Breast epithelium (tissue), 4 donors: ENCODE data around the gene RCSD1. TPM values are rescaled to one million over a fixed set of nuclear protein-coding genes. Genes with fewer than 3 reads are reported as not detected.

Experiments used
- DNase-seq, 2 donors: peaks; one replicate each; pipeline ENCODE4 v3.0.0-alpha.2; 2019; ENCODE audit warnings: low spot score in 2 of 2
- H3K27ac ChIP-seq, 2 donors: fragments of 200-600 bp; sonication (generic) in 1 of 2; one replicate each; pipeline ENCODE4 v1.5.1; 2016 to 2019; ENCODE audit warnings: mild to moderate bottlenecking in 1 of 2
- H3K27me3 ChIP-seq, 2 donors: fragments of 200-600 bp; sonication (generic) in 1 of 2; one replicate each; pipeline versions ENCODE4 v1.5.1 to v1.6.0; 2017 to 2019; ENCODE audit warnings: control low read depth in 1 of 2, mild to moderate bottlenecking in 1 of 2
- H3K36me3 ChIP-seq: fragments of 200-600 bp; one replicate; pipeline ENCODE4 v1.5.1; 2019
- H3K4me1 ChIP-seq, 2 donors: fragments of 200-600 bp; sonication (generic); one replicate each; pipeline ENCODE4 v1.5.1; 2016 to 2019; ENCODE audit warnings: control low read depth in 1 of 2
- H3K4me3 ChIP-seq, 3 donors: fragments of 200-600 bp; sonication (generic); 1 replicate in 2 of 3; 2 replicates in 1 of 3; pipeline ENCODE4 v1.5.1; 2016 to 2019; ENCODE audit warnings: mild to moderate bottlenecking in 3 of 3, moderate library complexity in 2 of 3
- H3K9me3 ChIP-seq, 2 donors: fragments of 200-600 bp; sonication (generic) in 1 of 2; one replicate each; pipeline ENCODE4 v1.5.1; 2016 to 2019; ENCODE audit warnings: control low read depth in 1 of 2
- POLR2A ChIP-seq: fragments of 450-650 bp; IDR thresholded peaks from one replicate; pipeline ENCODE4 v1.6.1; 2016; ENCODE audit warnings: antibody characterized with exemption, mild to moderate bottlenecking, moderate library complexity
- POLR2AphosphoS5 ChIP-seq, 3 donors: sonication (generic); formaldehyde crosslinking; IDR thresholded peaks; one replicate each; pipeline ENCODE4 v1.6.1; 2017; ENCODE audit warnings: antibody characterized with exemption in 3 of 3
- intact Hi-C: fragments of 100-400 bp; cut with DNase I; formaldehyde crosslinking; loops from one replicate; pipeline ENCODE4 v1.15.1; 2023; ENCODE audit warnings: low total_unique reads
- total RNA-seq, 3 donors: library from RNA; depleted of rRNA; stranded (reverse); fragments of >200 nt; gene quantifications; one replicate each; pipeline ENCODE4 v1.1.0, GENCODE V29; 2016
- TF ChIP-seq, protein P1 (sequence below), 3 donors: fragments of 450-650 bp; IDR thresholded peaks; one replicate each; pipeline ENCODE4 v1.5.1; 2016 to 2017; ENCODE audit warnings: antibody characterized with exemption in 3 of 3, mild to moderate bottlenecking in 3 of 3, moderate library complexity in 3 of 3

The RCSD1 gene
- total RNA-seq, 3 donors from 2014 or later, result 11.5 to 29.0 (median 12.0) TPM

DNA sequence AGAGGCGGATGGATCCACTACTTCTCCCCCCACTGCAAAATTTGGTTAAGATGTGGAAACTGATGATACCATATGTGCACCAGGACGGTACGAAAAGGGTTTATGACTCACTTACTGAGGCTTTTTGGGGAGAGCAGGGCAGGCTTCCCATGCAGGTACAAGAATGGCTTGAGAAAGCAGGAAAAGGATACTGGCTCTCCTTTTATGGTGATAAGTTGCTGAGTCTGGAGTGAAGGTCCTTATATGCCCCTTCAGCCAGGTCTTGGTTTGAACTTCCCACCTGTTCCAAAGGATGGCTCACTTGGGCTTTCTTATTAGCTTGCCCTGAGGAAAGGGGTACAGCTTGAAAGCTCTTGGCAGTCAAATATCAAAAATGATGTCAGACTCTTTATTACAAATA lies 114.9 kb downstream of the RCSD1 start:
- Histone ChIP-seq H3K27me3 (no peaks in the 10 kb centered on the region), H3K4me1 (peaks cover 0 to 4% of the 10 kb centered on the region in 2 donors), H3K27ac (no peak overlapping the region), H3K36me3 (no peaks in the 10 kb centered on the region), H3K4me3 (no peak overlapping the region), H3K9me3 (no peaks in the 10 kb centered on the region)
- intact Hi-C loops, result no loop called here
- TF ChIP-seq, protein P1, sequence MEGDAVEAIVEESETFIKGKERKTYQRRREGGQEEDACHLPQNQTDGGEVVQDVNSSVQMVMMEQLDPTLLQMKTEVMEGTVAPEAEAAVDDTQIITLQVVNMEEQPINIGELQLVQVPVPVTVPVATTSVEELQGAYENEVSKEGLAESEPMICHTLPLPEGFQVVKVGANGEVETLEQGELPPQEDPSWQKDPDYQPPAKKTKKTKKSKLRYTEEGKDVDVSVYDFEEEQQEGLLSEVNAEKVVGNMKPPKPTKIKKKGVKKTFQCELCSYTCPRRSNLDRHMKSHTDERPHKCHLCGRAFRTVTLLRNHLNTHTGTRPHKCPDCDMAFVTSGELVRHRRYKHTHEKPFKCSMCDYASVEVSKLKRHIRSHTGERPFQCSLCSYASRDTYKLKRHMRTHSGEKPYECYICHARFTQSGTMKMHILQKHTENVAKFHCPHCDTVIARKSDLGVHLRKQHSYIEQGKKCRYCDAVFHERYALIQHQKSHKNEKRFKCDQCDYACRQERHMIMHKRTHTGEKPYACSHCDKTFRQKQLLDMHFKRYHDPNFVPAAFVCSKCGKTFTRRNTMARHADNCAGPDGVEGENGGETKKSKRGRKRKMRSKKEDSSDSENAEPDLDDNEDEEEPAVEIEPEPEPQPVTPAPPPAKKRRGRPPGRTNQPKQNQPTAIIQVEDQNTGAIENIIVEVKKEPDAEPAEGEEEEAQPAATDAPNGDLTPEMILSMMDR (IDR thresholded peaks at IDR 0.05), result no peak
- no peak for TF ChIP-seq POLR2A
- no peak for DNase-seq

DNA sequence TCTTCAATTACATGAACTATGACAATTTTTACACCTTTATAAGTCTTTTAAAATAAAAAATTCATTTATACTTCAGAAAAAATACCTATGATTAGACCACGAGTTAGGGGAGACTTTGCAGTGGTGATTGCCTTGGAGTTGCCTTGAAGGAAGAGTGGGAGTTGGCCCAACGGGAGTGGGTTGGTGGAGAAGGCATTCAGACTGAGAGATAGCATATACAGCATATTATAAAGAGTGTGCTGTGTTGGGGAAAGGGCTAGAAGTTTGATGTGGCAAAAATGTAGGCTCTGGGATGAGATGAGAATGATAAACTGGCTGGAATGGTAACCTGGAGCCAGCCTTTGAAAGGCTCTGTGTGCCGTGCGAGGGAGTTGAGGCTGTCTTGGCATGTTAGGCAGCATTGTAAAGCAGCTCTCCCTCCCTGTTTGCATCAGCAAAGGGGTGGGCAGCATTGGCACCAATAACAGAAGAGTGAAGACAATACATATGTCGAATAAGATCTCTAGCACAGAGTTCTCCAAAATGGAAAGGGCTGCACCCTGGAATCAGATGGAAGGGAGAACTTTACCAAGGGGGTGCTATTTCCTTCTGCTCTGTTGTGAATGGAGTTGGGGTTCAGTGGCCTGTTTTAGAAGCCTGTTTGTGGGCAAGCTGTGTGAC lies 116.1 kb downstream of the RCSD1 start:
- Histone ChIP-seq H3K4me1 (peaks cover 0 to 4% of the 10 kb centered on the region in 2 donors), H3K9me3 (no peaks in the 10 kb centered on the region), H3K27ac (peak overlapping the region; percentile 1 to 13), H3K4me3 (no peak overlapping the region), H3K27me3 (no peaks in the 10 kb centered on the region), H3K36me3 (no peaks in the 10 kb centered on the region)
- no peak for DNase-seq
- TF ChIP-seq POLR2A (no peak), POLR2AphosphoS5 (IDR thresholded peaks at IDR 0.05) (no peak)
- intact Hi-C loops, result no loop called here

- Histone ChIP-seq H3K27me3 (no peaks in the 10 kb centered on the region), H3K4me1 (peaks cover 0 to 4% of the 10 kb centered on the region in 2 donors), H3K27ac (no peak overlapping the region), H3K9me3 (no peaks in the 10 kb centered on the region), H3K4me3 (no peak overlapping the region), H3K36me3 (no peaks in the 10 kb centered on the region)
- DNase-seq, result no peak
- intact Hi-C loops, result no loop called here
- TF ChIP-seq, protein P1 (IDR thresholded peaks at IDR 0.05), result no peak
- TF ChIP-seq POLR2A (no peak), POLR2AphosphoS5 (IDR thresholded peaks at IDR 0.05) (no peak)
Measured at GRCh38 chr1:167746988-167747655, 117.1 kb downstream of the RCSD1 start.

GRCh38 chr1:167747988-167748387 lies 118.0 kb downstream of the RCSD1 start:
- DNase-seq, result no peak
- no peak for TF ChIP-seq POLR2AphosphoS5 (IDR thresholded peaks at IDR 0.05)
- TF ChIP-seq POLR2A, result no peak
- TF ChIP-seq, protein P1 (IDR thresholded peaks at IDR 0.05), result no peak
- H3K36me3 ChIP-seq, result no peaks in the 10 kb centered on the region
- H3K27ac ChIP-seq, result no peak overlapping the region
- H3K4me3 ChIP-seq, result no peak overlapping the region
- intact Hi-C loops, result no loop called here
- no peaks in the 10 kb centered on the region for H3K9me3 ChIP-seq
- H3K27me3 ChIP-seq, result no peaks in the 10 kb centered on the region
- peaks cover 1 to 4% of the 10 kb centered on the region in 2 donors for H3K4me1 ChIP-seq

- Histone ChIP-seq H3K4me3 (no peak overlapping the region), H3K4me1 (peaks cover 4% of the 10 kb centered on the region in 2 donors), H3K27ac (no peak overlapping the region), H3K27me3 (no peaks in the 10 kb centered on the region), H3K36me3 (no peaks in the 10 kb centered on the region), H3K9me3 (no peaks in the 10 kb centered on the region)
- DNase-seq, result no peak
- intact Hi-C loops, result no loop called here
- TF ChIP-seq POLR2A, result no peak
- TF ChIP-seq, protein P1 (IDR thresholded peaks at IDR 0.05), result no peak
- no peak for TF ChIP-seq POLR2AphosphoS5 (IDR thresholded peaks at IDR 0.05)
Measured at GRCh38 chr1:167748906-167749305, 118.9 kb downstream of the RCSD1 start.
